Mammary epithelial cell (primary cell): ENCODE measurements around the gene BICDL1.

Experiments
- EZH2 ChIP-seq: IDR thresholded peaks from 2 replicates; pipeline ENCODE4 v1.6.1; 2012; ENCODE audit warnings: low read length, inconsistent platforms, borderline replicate concordance
- TF ChIP-seq, protein P1 (sequence below), 2 donors: IDR thresholded peaks in 1 of 2; conservative IDR thresholded peaks in 1 of 2; 2 replicates each; pipeline ENCODE4 v1.5.1; 2011 to 2012; ENCODE audit warnings: inconsistent platforms in 2 of 2, low read length in 2 of 2, mild to moderate bottlenecking in 2 of 2, control low read depth in 1 of 2, low read depth in 1 of 2; ENCODE audit not compliant: insufficient read depth in 1 of 2; ENCODE audit errors: extremely low read depth in 1 of 2

DNA sequence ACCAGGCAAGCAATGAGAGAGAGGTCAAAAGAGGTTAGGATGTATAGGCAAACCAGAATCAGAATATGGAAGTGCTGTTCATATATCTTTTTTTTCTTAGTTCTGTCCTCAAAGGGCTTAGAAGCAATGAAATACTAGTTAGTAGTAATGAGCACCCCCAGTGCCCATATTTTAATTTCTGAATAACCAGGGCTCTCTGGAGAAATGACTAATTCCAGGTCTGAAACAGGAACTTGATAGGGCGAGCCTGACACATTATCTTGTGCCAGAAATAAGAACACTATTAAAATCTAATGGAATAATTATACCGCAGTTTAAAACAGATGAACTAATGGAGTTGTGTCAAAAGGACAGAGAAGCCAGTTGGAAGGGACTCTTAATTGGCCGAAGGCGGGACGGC is 30.9 kb downstream of the BICDL1 start:
- TF ChIP-seq, protein P1, sequence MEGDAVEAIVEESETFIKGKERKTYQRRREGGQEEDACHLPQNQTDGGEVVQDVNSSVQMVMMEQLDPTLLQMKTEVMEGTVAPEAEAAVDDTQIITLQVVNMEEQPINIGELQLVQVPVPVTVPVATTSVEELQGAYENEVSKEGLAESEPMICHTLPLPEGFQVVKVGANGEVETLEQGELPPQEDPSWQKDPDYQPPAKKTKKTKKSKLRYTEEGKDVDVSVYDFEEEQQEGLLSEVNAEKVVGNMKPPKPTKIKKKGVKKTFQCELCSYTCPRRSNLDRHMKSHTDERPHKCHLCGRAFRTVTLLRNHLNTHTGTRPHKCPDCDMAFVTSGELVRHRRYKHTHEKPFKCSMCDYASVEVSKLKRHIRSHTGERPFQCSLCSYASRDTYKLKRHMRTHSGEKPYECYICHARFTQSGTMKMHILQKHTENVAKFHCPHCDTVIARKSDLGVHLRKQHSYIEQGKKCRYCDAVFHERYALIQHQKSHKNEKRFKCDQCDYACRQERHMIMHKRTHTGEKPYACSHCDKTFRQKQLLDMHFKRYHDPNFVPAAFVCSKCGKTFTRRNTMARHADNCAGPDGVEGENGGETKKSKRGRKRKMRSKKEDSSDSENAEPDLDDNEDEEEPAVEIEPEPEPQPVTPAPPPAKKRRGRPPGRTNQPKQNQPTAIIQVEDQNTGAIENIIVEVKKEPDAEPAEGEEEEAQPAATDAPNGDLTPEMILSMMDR (conservative IDR thresholded peaks at IDR 0.05 in 1 of 2, IDR thresholded peaks at IDR 0.05 in 1 of 2; ENCODE audit: extremely low read depth in 1 of 2, insufficient read depth in 1 of 2, low read depth in 1 of 2, low read length in 2 of 2): no peak
- TF ChIP-seq EZH2: no peak
